HG02973 (cell line): ENCODE data around the gene MAPK8IP2.
"Not testable (repeated sequence)": the region's sequence is repeated elsewhere in the genome, so short reads cannot be mapped to it uniquely, and the experiment has no call there.

Experiments used
- ATAC-seq: cut with Tn5 transposase; IDR thresholded peaks from one replicate; pipeline ENCODE4 v1.9.1; 2021; ENCODE audit warnings: moderate library complexity; ENCODE audit not compliant: unreplicated experiment

MAPK8IP2 gene

GRCh38 chr22:50633771-50634170 is 33.2 kb downstream of the MAPK8IP2 start:
- ATAC-seq, result no peak

GRCh38 chr22:50635591-50635990 is 35.0 kb downstream of the MAPK8IP2 start:
- no peak for ATAC-seq

GRCh38 chr22:50640296-50640695 is 39.7 kb downstream of the MAPK8IP2 start:
- not testable (repeated sequence) for ATAC-seq

GRCh38 chr22:50640857-50641647 is 40.5 kb downstream of the MAPK8IP2 start:
- ATAC-seq, result no peak

- no peak for ATAC-seq
These were observed 41.4 kb downstream of the MAPK8IP2 start for GRCh38 chr22:50641696-50642607.

- not testable (repeated sequence) for ATAC-seq
These were observed 42.6 kb downstream of the MAPK8IP2 start for GRCh38 chr22:50643021-50643820.

- ATAC-seq, result not testable (repeated sequence)
These were observed 43.2 kb downstream of the MAPK8IP2 start for GRCh38 chr22:50643821-50644101.

GRCh38 chr22:50653256-50653655 is 52.7 kb downstream of the MAPK8IP2 start:
- ATAC-seq, result no peak

GRCh38 chr22:50654664-50655063 is 54.1 kb downstream of the MAPK8IP2 start:
- ATAC-seq, result not testable (repeated sequence)

- no peak for ATAC-seq
These were observed 55.8 kb downstream of the MAPK8IP2 start for GRCh38 chr22:50656122-50657070.

- ATAC-seq, result no peak
These were observed 57.3 kb downstream of the MAPK8IP2 start for GRCh38 chr22:50657925-50658324.

GRCh38 chr22:50659711-50660110 is 59.1 kb downstream of the MAPK8IP2 start:
- not testable (repeated sequence) for ATAC-seq

- no peak for ATAC-seq
These were observed 59.7 kb downstream of the MAPK8IP2 start for GRCh38 chr22:50660306-50660705.
